ENCODE measurements around the gene CELF5.
A peak's percentile ranks its signal among the peaks of the same experiment; 100 is the strongest.

CELF5 gene

DNA sequence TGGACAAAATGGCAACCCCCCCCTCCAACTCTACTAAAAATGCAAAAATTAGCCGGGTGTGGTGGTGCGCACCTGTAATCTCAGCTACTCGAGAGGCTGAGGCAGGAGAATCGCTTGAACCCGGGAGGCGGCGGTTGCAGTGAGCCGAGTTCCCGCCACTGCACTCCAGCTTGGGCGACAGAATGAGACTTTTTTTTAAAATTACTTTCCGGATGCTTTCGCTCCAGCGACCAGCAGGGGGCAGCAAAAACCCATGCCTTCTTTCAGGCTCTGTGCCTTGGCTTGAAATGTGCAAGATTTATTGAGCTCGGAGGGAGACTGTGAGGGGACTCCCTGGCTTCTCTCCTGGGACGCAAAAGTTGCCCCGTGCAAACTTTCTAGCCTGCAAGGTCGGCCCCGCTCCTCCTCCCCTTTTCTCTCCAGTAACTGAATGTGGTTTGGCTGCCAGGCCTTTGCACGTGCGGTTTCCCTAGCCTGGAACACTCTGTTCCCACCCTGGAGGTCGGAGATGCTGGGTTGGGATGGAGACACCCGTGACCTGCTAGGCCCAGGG lies 80.5 kb downstream of the CELF5 start:
- peak overlapping the region; percentile 51 for H3K27ac ChIP-seq
- peak; percentile 95 for TF ChIP-seq CTCF (IDR thresholded peaks at IDR 0.05)
- no peak for TF ChIP-seq ZFX (IDR thresholded peaks at IDR 0.05; ENCODE audit: borderline replicate concordance)

GRCh38 chr19:3309724-3310123 lies 85.3 kb downstream of the CELF5 start:
- H3K27ac ChIP-seq: no peak overlapping the region
- TF ChIP-seq CTCF (IDR thresholded peaks at IDR 0.05): no peak
- TF ChIP-seq ZFX (IDR thresholded peaks at IDR 0.05; ENCODE audit: borderline replicate concordance): no peak

DNA sequence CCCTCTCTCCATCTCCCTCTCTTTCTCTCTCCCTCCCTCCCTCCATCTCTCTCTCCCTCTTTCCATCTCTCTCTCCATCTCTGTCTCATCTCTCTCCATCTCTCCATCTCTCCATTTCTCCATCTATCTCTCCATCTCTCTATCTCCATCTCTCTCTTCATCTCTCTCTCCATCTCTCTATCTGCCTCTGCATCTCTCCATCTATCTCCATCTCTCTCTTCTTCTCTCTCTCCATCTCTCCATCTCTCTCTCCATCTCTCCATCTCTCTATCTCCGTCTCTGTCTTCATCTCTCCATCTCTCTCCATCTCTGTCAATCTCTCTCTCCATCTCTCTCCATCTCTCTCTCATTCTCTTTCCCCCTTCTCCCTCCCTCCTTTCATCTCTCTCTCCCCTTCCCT lies 85.8 kb downstream of the CELF5 start:
- no peak for TF ChIP-seq ZFX (IDR thresholded peaks at IDR 0.05; ENCODE audit: borderline replicate concordance)
- no peak for TF ChIP-seq CTCF (IDR thresholded peaks at IDR 0.05)
- no peak overlapping the region for H3K27ac ChIP-seq

DNA sequence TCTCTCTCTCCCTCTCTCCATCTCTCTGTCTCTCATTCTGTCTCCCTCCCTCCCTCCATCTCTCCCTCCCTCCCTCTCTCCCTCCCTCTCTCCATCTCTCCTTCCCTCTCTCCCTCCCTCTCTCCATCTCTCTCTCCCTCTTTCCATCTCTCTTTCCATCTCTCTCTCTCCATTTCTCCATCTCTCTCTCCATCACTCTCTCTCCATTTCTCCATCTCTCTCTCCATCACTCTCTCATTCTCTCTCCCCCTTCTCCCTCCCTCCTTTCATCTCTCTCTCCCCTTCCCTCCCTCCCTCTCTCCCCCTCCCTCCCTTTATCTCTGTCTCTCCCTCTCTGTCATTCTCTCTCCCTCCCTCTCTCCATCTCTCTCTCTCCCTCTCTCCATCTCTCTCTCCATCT lies 86.2 kb downstream of the CELF5 start:
- H3K27ac ChIP-seq: no peak overlapping the region
- TF ChIP-seq ZFX (IDR thresholded peaks at IDR 0.05; ENCODE audit: borderline replicate concordance) (no peak), CTCF (IDR thresholded peaks at IDR 0.05) (no peak)

DNA sequence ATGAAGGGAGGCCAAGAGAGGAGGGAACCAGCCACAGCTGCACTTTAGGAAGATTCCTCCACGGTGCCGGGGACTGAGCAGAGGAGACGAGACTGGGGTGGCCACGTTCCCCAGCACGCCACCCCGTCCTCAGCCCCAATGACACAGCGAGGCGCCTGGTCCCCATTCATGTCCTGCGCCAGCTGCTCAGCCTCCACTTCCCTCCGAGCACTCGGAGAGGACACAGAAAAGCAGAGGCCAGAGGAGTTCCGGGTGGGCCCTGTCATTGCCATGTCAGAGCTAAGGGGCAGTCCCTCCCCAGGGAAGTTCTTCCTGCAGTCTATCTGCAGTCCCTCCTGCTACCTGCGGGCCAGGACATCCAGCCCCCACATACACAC lies 88.7 kb downstream of the CELF5 start:
- H3K27ac ChIP-seq: no peak overlapping the region
- TF ChIP-seq CTCF (IDR thresholded peaks at IDR 0.05) (no peak), ZFX (IDR thresholded peaks at IDR 0.05; ENCODE audit: borderline replicate concordance) (no peak)

DNA sequence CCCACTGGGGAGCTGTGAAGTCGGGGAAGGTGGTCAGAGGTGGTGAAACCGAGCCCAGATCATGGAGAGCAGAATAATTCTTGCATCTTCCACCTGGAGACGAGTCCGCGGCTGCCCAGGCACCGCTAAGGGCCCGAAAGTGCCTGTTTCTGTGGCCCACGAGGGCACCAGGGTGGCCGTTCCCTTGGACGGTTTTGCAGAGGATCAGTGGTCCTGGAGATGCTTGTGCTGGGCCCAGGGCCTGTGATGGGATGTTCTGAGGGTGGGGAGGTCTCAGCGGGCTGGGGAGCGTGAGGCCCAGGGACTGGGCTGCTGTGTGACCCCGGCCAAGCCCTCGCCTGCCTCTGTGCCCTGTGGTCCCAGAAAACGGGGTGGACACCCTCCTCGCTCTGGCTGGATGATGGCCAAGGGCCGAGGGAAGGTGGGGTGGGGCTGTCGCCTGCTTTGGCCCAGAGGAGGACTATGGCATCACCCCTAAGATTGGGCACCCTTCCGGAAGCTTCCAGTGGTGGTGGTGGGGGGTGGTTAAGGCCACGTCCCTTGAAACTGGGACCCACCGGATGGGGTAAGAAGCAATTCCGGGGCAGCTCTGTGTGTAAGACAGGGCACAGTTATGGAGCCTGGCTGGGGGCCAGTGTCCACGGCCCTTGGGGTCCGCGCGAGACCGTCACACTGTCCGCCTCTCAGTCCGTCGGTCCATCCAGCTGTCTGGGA lies 90.7 kb downstream of the CELF5 start:
- TF ChIP-seq ZFX (IDR thresholded peaks at IDR 0.05; ENCODE audit: borderline replicate concordance) (no peak), CTCF (IDR thresholded peaks at IDR 0.05) (no peak)
- no peak overlapping the region for H3K27ac ChIP-seq

- no peak for TF ChIP-seq CTCF (IDR thresholded peaks at IDR 0.05)
- no peak for TF ChIP-seq ZFX (IDR thresholded peaks at IDR 0.05; ENCODE audit: borderline replicate concordance)
- H3K27ac ChIP-seq: no peak overlapping the region
These were observed 91.2 kb downstream of the CELF5 start for GRCh38 chr19:3315676-3315973.

Data from 22Rv1 (cell line).